H7 (cell line): ENCODE results near the gene TFAP2B. TPM values are rescaled to one million over a fixed set of nuclear protein-coding genes. Genes with fewer than 3 reads are reported as not detected.

Experiments used
- total RNA-seq: library from RNA; depleted of rRNA; stranded (reverse); fragments of >200 nt; shearing (Covaris generic); gene quantifications from 2 replicates; pipeline ENCODE4 v1.2.3, GENCODE V29; 2014; rRNA removed

TFAP2B gene
- total RNA-seq, 1 experiment from 2014 or later = not detected

Other genes with a start within 250 kb of the TFAP2B start
- not detected in 2 replicates for gene TFAP2D, start 105.3 kb upstream of the TFAP2B start, total RNA-seq